HG02852 (cell line): ENCODE results near the gene NLGN4X.

Source experiments
- ATAC-seq: cut with Tn5 transposase; IDR thresholded peaks from one replicate; pipeline ENCODE4 v1.9.1; 2021; ENCODE audit warnings: mild to moderate bottlenecking, moderate library complexity; ENCODE audit not compliant: unreplicated experiment

Gene NLGN4X

DNA sequence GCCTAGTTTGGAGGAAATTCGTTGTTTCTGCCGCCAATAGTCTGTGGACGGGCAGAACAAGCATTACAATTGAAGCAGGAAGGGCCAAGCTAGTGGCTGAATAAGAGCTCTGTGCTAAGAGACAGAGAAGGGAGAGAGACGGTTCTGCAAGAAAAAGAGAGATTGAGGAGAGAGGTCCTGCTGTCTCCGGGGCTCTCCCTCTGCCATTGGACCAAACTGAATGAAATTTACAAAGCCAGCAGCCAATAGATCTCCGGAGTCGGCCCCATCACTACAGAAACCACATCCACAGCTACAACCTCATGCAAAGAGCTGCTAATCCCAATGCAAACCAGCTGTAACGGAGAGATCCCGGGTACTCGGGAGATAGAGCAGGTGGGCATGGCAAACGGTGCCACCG, at the start of gene NLGN4X:
TSS of gene NLGN4X (minus strand) at position 148 of the 400 bp plus-strand sequence. CDS start 77,401 bp downstream, outside the sequence.
- no peak for ATAC-seq

DNA sequence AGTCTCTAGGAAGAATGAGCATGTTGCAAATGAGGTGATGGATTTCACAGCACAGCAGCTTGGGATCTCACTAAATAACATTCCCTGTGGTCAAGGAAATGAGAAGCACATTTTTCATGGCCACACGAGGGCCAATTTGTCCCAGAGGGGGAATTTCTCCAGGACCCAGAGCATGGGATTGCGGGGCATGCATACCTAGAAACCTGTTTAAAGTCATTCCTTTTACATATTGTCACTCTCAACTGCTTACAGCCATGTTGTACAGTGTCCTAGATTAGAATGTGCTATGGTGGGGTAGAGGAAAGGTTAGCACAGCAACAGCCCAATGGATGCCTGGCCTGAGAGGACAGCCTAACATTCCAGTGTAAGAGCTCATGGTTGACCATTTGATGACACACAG, 37.4 kb upstream of the NLGN4X start:
- no peak for ATAC-seq

DNA sequence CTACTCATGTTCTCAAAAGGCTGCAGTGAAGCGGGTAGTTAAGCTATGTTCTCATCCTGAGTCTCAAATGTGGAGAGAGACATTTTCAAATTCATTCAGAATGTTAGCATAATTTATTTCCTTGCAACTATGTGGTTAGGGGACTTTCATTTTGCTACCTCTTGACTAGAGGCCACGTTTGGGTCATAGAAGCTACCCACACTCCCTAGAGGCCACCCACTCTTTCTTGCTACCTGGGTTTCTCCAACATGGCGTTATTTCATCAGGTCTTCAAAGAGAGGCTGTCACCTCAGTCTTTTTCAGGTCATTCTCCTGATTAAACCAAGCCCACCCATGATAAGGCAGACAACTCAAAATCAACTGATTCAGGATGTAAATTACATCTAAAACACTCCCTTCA, 34.3 kb upstream of the NLGN4X start:
- ATAC-seq: no peak

DNA sequence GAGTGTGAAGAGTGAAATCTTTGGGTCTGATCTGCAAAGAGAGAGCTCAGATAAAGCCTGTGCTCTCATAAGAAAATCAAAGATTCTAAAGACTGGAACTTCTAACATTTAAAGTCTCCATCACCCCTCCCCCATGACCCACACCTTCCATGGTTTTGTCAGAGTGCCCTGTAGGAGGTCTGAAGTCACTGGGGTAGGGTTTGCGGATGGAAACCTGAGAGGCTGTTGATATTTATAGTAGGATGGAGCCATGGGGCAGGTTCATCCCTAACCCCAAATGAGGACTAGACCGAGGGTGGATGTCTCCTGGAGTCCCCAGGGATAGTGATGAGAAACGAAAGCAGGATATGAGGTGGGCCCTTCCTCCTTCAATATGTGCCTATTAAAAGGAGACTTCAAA, 28.4 kb upstream of the NLGN4X start:
- no peak for ATAC-seq

DNA sequence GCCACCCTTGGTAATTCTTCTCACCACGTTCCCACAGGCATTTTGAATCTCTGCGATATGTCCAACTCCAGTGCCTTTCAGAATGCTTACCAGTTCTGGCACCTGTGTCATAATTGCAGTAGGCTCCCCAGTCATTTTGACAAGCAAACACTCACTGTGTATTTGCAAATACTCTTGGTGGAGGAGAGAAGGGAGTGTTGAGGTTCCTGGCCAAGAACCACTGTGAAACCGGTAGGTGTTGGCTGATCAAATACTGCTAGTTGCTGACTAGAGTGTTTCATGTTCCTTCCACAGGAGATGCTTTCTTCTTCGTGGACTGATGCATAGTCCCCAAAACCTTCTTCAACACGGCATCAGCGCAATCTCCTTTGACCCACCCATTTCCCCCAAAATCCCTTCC, 16.0 kb upstream of the NLGN4X start:
- no peak for ATAC-seq

DNA sequence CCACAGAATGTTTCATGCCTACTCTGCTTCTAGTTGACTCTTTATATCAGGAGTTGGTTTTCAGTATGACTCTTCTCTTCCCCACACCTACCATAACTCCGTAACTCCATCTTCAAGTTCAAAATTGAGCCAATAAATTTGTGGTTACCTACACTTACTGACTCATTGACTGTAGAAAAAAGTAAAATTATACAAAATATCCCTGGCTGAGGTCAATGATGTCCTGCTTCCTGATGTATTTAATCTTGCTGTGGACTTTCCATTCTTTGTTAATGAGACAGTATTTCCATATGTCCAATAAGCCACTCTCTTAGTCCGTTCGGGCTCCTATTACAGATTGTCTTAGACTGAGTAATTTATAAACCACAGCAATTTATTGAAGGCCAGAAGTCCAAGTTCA, 9.9 kb upstream of the NLGN4X start:
- ATAC-seq: no peak

DNA sequence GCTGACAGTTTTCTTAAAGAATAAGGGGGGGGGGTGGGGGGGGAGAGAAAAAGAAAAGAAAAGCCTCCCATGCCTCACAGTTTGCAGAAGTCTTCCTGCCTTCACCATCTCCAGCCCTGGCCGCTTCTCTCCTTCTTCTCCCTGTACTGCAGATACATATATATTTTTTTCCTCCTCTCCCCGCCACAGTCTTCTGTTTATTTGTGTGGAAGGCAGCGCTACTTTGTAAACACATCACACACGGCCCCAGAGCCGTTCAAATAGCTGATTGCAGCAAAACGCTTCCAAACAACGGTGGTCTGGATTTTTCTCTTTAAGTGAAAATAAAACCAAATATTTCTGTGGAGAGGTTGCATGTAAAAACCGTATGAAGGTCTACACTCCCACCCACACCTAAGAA, 732 bp downstream of the NLGN4X start:
- ATAC-seq: no peak

DNA sequence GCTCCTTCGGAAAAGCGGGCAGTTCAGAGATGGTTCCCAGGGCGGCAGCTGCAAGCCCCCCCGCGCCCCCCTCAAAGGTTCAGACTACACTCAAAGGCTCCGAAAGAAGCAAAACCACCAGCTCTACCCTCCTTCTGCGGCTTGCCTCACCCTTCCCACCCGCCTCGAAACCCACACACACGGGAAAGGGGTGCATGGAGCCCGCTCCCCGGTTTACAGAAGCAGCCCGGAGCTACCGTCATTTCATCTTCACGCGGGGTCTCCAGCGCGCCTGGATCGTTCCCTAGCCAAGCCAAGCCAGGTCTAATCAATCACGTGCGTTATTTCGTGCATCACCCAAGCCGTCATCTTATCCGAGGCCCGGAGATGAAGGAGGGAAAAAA, 1.2 kb downstream of the NLGN4X start:
- no peak for ATAC-seq

DNA sequence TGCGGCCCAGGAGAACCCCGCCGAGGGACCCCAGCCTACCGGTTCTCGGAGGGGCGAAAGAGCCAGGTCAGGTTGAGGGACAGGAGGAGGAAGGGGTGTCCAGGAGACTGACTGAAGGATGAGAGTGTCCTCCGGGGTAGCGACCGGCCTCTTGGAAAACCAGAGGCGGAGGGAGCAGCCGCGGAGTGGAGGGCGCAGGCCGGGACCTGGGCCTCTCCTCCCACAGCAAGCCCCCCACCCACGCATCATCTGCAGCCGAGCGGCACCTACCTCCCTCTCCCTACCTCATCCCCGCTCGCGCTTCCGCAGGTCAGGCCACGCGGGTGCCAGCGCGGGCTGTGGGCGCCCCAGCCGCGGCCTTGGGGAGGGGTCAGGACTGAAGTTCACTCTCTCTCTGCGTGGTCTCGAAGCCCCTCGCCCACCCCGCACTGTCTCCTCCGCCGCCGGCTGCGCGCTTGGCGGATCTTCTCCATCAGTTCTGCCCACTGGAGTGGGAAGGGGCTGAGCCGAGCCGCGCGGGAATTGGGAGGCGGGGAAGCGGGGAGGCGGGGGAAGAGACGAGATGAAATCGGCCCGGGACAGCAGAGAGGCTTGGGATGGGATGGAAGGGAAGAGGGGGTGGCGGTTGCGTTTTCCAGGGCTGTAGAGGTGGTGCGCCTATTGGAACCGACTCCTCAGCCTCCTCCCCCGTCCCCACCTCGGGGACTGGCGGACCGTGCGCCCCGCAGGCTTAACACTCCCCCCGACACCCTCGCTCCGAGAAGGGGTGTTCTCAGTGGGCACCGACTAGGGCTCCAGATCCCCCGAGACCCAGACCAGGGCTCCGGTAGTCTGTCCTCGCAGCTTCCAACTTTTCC, 1.8 kb downstream of the NLGN4X start:
- ATAC-seq: no peak

DNA sequence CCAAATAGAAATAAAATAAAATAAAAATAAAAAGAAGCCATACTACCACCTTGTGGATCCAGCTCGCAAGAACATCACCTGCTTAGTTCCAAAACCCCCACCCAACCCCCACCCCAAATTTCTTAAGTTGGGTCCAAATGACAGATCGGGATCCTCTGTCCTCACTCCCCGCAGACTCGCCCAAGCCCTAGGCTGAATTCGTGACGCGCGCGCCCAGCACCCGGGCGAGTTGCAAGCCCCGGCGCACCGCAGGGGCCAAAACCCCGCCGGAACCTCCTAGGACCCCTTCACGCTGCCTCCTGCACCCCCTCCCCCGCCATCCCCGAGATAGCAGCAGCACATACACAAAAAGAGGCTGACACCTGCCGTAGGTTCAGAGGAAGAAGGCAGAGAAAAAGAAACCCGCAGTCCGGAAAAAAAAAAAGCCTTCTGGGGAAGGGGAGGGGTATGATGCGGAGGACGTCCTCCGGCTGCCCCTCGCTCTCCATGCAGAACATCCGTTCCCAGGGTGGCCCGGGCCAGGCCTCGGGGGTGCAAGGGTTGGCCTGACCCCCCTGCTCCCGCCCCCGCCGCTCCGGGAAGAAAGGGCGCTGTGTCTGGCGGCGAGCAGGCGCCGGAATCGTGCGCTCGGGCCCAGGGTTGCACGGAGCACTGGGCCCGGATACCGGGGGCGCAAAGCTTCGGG, 2.6 kb downstream of the NLGN4X start:
- ATAC-seq: no peak

DNA sequence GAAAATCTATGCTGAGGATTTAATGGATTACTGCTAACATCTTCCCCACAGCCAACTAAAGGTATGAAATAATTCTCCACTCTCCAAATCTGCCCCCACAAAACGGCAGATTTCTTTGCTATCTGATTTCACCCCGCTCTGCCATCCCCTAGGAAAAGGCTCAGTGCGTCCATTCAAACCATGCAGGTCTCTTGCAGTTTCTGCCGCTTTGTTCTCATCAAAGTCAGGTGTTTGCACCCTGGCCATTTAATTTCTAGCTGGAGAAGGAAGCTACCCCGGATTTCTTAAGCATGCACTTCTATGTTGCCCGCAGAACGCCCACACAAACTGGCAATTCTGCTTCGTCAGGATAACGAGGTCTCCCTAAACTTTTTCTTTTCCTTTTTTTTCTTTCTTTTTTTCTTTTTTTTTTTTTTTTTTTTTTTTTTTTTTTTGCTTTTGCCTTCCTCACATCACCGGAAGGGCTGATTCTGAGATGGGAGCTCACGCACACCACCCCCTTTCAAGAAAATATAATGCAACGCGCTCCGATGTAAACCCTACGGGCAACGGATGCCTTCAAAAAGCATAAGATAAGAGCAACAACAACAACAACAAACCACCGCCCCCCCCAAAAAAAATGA, 3.3 kb downstream of the NLGN4X start:
- ATAC-seq: no peak

DNA sequence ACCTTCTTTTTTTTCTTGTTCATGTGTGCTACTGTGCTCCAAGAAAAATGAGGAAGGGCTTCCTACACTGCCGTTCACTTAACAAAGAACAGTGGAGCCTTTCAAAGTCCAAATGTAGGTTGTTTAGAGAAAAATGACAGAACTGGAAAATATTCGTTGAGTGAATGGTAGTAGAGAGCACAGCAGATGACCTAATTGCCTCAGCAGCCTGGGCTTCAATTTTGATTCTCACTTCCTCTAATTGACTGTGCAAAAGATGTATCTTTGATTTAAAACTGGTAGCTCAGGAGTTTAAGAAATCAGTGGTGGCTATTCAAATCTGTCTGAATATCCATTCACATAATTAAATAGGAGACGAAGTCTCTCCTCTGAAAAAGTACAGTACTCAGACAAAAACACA, 5.2 kb downstream of the NLGN4X start:
- ATAC-seq: no peak

DNA sequence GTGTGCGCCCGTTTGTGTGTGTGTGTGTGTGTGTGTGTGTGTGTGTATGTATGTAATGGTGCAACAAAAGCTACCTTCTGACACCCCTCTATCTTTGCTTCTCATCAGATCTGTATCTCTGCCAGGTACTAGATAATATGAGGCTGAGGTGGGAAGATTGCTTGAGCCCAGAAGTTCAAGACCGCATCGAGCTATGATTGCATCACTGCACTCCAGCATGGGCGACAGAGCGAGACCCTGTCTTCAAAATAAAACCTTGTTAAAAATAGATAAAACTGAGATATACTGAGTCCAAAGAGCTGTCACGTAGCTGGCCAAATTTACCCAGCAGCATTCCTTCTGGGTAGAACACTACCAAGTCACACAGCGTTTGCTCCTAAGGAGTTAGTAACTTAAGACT, 18.4 kb downstream of the NLGN4X start:
- ATAC-seq: no peak

DNA sequence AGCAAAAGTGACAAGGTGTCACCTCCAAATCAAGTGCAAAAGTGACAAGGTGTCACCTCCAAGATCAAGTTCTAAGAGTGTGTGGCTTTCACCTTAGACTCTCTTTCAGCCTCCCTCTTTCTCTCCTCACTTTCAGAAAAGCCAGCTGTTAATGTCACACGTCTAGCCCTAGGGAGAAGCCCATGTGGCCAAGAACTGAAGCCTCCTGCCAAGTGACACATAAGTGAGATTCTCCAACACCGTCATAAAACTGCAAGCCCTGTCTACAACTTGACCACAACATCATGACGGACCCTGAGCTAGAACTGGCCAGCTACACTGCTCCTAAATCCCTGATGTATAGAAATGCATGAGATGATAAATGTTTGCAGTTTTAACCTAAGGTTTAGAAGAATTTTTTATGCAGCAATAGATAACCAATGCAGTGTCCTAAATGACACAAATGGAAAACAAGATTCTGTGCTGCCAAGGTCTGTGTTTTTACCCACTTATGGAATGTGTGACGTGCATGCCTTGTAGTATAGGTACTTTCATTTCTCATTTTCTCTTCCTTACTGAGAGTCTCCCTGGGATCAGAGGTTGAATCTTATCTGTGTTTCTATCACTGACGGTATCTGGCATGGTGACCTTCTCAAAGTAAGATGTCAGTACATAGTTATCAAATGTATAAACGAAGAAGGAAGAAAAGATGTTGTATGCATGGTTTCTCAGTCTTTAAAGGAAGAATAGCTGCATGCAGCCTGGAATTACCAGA, 25.0 kb downstream of the NLGN4X start:
- no peak for ATAC-seq

DNA sequence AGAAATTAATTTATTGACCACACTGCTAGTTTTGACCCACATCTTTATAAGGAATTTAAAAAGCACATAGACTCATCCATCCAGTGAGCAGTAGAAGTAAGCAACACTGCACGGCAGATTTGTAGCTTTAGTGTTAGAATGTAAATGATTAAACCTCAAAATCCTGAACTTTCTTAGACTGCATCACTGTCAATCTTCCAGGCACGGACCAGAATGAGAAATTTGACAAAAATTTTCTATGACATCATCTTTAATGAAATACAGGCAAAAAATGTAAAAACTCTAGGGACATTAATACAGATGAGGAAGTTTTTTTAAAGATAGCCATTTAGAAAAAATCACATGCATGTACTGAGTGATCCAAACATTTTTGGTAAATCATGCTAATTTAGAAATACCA, 29.2 kb downstream of the NLGN4X start:
- no peak for ATAC-seq

DNA sequence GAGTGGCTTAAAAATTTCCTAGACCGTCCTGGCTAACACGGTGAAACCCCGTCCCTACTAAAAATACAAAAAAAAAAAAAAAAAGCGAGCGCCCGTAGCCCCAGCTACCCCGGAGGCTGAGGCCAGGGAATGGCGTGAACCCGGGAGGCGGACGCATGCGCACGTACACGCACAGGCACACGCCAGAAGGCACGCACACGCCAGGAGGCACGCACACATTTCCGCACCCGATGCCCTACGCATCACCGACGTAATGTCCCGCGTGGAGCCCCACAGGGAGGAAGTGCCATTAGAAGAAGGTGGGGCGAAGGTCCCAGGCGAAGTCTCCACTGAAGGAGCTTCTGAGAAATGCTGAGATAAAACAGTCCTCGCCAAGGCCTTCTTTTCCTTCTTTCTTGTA, 41.4 kb downstream of the NLGN4X start:
- no peak for ATAC-seq

DNA sequence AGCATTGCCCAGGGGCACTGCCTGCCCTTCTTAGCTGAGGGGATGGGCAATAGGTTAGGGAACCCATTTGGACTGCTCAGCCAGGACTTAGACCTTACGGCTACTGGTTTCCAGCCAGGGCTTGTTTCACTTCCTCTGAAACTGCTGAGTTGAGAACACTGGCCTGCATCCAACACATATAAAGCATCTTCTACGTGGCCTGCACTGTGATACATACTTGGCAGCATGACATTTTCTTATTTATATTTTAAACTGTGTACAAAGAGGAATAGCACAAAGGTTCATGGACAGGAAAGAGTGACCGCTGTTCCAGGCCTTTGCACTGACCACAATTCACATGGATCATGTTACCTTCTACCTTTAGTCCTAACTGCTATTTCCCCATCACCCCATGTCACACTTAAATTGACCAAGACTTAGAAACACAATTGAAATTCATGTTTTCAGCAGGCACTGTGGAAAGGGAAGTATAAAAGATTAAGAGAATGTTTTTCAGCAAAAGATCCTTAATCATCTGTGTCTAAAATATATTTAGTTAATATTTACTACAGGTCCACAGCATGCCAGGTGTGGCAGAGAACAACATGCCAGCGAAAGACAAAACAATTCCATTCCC, 43.7 kb downstream of the NLGN4X start:
- ATAC-seq: peak; percentile 93

DNA sequence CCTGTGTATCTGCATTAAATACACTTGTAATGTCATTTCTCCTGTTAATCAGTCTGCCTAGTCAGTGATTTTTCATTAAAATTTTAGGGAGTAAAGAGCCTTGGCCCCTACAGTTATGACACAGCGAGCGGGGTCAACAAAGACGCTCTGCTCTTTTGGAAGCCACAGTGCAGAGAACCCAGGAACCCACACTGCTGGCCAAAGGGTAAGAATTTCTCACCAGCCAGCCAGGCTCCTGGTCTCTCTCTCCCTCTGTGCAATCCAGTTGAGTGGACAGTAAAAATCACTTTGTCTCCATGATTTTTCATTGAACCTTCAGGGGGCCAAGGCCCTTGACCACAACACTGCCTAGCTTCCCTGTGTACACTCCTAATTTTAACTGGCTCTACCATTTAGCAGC, 52.8 kb downstream of the NLGN4X start:
- ATAC-seq: no peak

DNA sequence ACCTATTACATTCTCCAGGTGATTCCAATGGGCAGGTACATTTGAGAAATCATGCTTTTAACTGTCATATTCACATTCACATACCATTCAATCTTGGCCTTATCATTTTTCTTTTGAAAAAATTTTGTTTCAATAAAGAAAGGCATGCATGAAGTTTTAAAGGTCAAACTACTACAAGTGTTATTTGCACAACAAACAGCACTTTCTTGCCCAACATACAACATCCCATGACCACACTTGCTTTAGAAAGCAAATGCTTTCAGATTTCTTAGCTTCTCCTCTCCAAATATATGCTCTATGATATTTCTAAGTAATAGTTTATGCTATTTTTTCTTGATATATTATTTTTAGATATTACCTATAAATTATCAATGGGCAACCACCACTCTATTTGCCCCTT, 58.2 kb downstream of the NLGN4X start:
- no peak for ATAC-seq

DNA sequence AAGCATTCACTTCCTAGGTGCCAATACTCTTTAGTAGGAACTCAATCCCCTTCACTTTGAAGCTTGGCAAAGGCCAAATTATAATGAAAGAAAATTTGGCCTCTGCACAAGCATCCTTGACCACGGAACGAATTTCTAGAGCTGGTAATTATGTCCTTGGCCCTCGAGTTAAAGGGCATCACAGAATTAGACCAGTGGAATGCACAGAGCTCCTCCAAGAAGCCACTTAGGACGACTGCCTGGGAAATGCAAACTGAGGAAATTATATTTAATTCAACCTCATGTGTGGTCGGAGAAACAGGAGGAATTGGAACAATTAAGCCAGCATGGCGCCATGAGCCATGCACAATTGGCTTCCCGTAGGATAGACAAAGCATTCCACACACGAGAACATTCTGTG, 59.3 kb downstream of the NLGN4X start:
- no peak for ATAC-seq

DNA sequence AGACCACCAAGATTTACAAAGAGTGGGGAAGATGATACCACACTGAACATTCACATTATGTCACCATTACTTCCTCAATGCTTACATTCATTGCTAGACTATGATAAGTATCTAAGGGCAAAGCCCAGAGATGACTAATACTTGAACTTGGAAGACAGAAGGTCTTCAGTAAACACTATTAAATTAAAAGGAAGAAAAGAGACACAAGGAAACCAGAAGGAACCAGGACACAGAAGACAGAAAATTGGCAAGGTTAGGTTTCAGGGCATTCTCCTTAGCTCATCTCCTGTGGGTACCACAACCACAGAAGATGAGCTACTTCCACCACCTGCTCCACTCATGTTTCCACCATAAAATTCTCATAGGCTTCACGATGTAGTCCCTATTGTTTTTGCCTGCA, 64.9 kb downstream of the NLGN4X start:
- ATAC-seq: no peak
